ENCODE measurements around the gene RASL11B.

GRCh38 chr4:52914051-52914605, 52.0 kb downstream of the RASL11B start:
- no peak for TF ChIP-seq CTCF (IDR thresholded peaks at IDR 0.05 in 2 of 3, conservative IDR thresholded peaks at IDR 0.05 in 1 of 3; ENCODE audit: insufficient read depth in 2 of 3, low read depth in 1 of 3, low read length in 3 of 3)
- TF ChIP-seq ARHGAP35 (IDR thresholded peaks at IDR 0.05; ENCODE audit: partially characterized antibody): no peak
- no peak for TF ChIP-seq SOX6 (IDR thresholded peaks at IDR 0.05)
- TF ChIP-seq ARID3A (IDR thresholded peaks at IDR 0.05; ENCODE audit: borderline replicate concordance, low read depth, low read length): no peak
- TF ChIP-seq DLX4 (CRISPR knock-in tag; IDR thresholded peaks at IDR 0.05): no peak
- TF ChIP-seq ZNF274 (IDR thresholded peaks at IDR 0.05; ENCODE audit: borderline replicate concordance, low read depth, low read length): no peak
- no peak for TF ChIP-seq GATAD2A (IDR thresholded peaks at IDR 0.05)
- TF ChIP-seq HMGXB4 (CRISPR knock-in tag; IDR thresholded peaks at IDR 0.05): no peak
- TF ChIP-seq FOXJ3 (CRISPR knock-in tag; IDR thresholded peaks at IDR 0.05): no peak
- no peak for TF ChIP-seq PHF8 (IDR thresholded peaks at IDR 0.05; ENCODE audit: borderline replicate concordance, low read length)
- TF ChIP-seq CBFB (CRISPR knock-in tag; IDR thresholded peaks at IDR 0.05): no peak

All from K562 (cell line).